Natural killer cell (primary cell): ENCODE data around the gene KRTAP4-4. TPM values are rescaled to one million over a fixed set of nuclear protein-coding genes. Genes with fewer than 3 reads are reported as not detected.

Experiments used
- ATAC-seq, 3 donors: fragments of 150-1000 bp in 2 of 3; fragments of 200-7000 bp in 1 of 3; cut with Tn5 transposase; 1 replicate in 1 of 3; 2 replicates in 2 of 3; pipeline ENCODE4 v1.10.0; 2021; ENCODE audit warnings: mild to moderate bottlenecking in 2 of 3, moderate library complexity in 2 of 3
- DNase-seq, 2 donors: peaks; one replicate each; pipeline versions ENCODE4 v3.0.0 to v3.0.0-alpha.2; 2013 to 2021; ENCODE audit warnings: mixed read lengths in 1 of 2
- H3K27ac ChIP-seq: one replicate; pipeline ENCODE4 v1.5.1; 2013; ENCODE audit warnings: mild to moderate bottlenecking, low read length
- H3K27me3 ChIP-seq: one replicate; pipeline ENCODE4 v1.6.1; 2013; ENCODE audit warnings: low read length; ENCODE audit not compliant: control insufficient read depth, insufficient read depth
- H3K36me3 ChIP-seq: one replicate; pipeline ENCODE4 v1.6.1; 2013; ENCODE audit warnings: low read length; ENCODE audit not compliant: control insufficient read depth, insufficient read depth
- H3K4me1 ChIP-seq: one replicate; pipeline ENCODE4 v1.6.1; 2013; ENCODE audit warnings: low read length; ENCODE audit not compliant: control insufficient read depth, insufficient read depth
- H3K4me3 ChIP-seq: one replicate; pipeline ENCODE4 v1.5.1; 2013; ENCODE audit warnings: low read length
- H3K9me3 ChIP-seq: one replicate; pipeline ENCODE4 v1.6.1; 2013; ENCODE audit warnings: low read length; ENCODE audit not compliant: control insufficient read depth, insufficient read depth
- H3K27ac Mint-ChIP-seq, 2 donors: one replicate each; pipeline ENCODE4 v1.8.0; 2022; ENCODE audit warnings: mild to moderate bottlenecking in 2 of 2, mixed read lengths in 2 of 2, moderate library complexity in 1 of 2
- H3K27me3 Mint-ChIP-seq, 2 donors: one replicate each; pipeline ENCODE4 v1.8.0; 2022; ENCODE audit warnings: low read depth in 2 of 2, mixed read lengths in 2 of 2
- H3K36me3 Mint-ChIP-seq: one replicate; pipeline ENCODE4 v1.8.0; 2022; ENCODE audit warnings: mixed read lengths
- H3K4me1 Mint-ChIP-seq, 2 donors: one replicate each; pipeline ENCODE4 v1.8.0; 2022; ENCODE audit warnings: mixed read lengths in 2 of 2
- H3K4me3 Mint-ChIP-seq: one replicate; pipeline ENCODE4 v1.8.0; 2022; ENCODE audit warnings: mild to moderate bottlenecking, moderate library complexity, mixed read lengths
- H3K9me3 Mint-ChIP-seq, 2 donors: one replicate each; pipeline ENCODE4 v1.8.0; 2022; ENCODE audit warnings: mixed read lengths in 2 of 2
- WGBS: methylation state at CpG from one replicate; pipeline ENCODE4 v1.1.7; 2013; ENCODE audit warnings: missing lambda C conversion rate; ENCODE audit not compliant: insufficient coverage; 5-methylcytosine and 5-hydroxymethylcytosine counted together
- intact Hi-C: fragments of 100-400 bp; cut with micrococcal nuclease; formaldehyde crosslinking; loops from one replicate; pipeline ENCODE4 v1.14.2; 2022
- total RNA-seq, 4 donors: library from RNA; stranded (reverse); fragments of 120-200 nt in 1 of 4; gene quantifications; one replicate each; pipeline versions ENCODE4 v1.2.3 to v1.2.4, GENCODE V29; 2013 to 2022
- TF ChIP-seq, protein P1 (sequence below): fragments of 200-600 bp; IDR thresholded peaks from one replicate; pipeline ENCODE4 v1.8.0; 2022; ENCODE audit warnings: antibody characterized with exemption

Gene KRTAP4-4
- total RNA-seq, 3 donors from 2014 or later (not counting 1 experiment from before 2014, with no cell fraction given): not detected

DNA sequence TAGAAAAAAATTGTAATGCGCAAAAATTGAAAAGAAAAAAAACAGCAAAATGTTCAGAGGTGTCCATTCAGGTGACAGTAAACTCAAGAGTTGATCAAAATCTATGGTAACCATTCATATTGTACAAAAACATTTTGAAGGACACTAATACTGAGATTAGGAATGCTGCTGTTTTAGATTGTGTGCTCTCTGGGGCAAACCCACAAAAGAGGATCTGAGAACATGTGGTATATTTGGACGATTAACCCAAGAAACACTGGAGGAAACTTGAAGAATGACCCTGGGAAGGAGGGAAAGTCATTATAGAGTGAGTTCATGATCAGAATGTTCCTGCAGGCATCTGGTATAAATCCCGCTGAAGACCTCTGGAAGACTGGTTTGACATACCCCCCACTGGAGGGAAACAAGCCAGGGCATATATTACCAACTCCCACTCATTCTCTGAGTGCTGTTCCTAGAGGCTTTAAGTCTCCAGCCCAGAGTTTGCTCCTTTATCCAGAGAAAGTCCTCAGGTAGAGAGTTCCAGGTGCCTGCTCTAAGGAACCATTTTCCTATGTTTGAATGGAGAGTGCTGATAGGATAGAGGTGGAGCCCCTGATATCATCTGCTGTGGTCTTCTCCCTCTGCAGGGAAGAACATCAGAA, 16.3 kb upstream of the KRTAP4-4 start:
- Histone ChIP-seq H3K4me3 (no peak overlapping the region), H3K36me3 (no peaks in the 10 kb centered on the region), H3K27ac (no peak overlapping the region), H3K9me3 (no peaks in the 10 kb centered on the region), H3K4me1 (peaks cover 5% of the 10 kb centered on the region), H3K27me3 (no peaks in the 10 kb centered on the region)
- WGBS: 63% methylated on average over 3 of the region's 3 CpGs
- intact Hi-C loops: no loop called here
- no peaks in the 10 kb centered on the region for H3K9me3 Mint-ChIP-seq
- no peak for ATAC-seq
- H3K4me3 Mint-ChIP-seq: no peak overlapping the region
- DNase-seq: no peak
- no peak overlapping the region for H3K27ac Mint-ChIP-seq
- no peaks in the 10 kb centered on the region for H3K4me1 Mint-ChIP-seq
- TF ChIP-seq, protein P1, sequence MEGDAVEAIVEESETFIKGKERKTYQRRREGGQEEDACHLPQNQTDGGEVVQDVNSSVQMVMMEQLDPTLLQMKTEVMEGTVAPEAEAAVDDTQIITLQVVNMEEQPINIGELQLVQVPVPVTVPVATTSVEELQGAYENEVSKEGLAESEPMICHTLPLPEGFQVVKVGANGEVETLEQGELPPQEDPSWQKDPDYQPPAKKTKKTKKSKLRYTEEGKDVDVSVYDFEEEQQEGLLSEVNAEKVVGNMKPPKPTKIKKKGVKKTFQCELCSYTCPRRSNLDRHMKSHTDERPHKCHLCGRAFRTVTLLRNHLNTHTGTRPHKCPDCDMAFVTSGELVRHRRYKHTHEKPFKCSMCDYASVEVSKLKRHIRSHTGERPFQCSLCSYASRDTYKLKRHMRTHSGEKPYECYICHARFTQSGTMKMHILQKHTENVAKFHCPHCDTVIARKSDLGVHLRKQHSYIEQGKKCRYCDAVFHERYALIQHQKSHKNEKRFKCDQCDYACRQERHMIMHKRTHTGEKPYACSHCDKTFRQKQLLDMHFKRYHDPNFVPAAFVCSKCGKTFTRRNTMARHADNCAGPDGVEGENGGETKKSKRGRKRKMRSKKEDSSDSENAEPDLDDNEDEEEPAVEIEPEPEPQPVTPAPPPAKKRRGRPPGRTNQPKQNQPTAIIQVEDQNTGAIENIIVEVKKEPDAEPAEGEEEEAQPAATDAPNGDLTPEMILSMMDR: no peak
- peaks cover 15 to 23% of the 10 kb centered on the region in 2 donors for H3K27me3 Mint-ChIP-seq
- no peaks in the 10 kb centered on the region for H3K36me3 Mint-ChIP-seq

DNA sequence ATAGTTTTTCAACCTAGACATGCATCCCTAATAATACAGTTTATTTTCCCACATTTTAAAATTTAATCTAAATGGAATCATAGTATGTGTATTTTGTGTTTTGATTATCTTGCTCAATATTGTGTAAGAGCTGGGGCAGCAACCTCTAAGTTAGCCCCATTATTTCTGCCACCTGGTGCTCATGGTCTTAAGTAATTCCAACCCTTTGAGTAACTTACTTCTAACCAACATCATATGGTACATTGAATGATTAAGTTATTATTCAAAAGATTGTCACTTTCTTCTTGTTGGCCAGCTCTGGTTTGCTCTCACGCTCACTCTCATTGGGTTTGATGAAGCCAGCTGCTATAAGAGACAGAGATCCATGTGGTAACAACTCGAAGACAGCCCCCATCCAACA, 11.3 kb upstream of the KRTAP4-4 start:
- H3K4me3 Mint-ChIP-seq: no peak overlapping the region
- intact Hi-C loops: no loop called here
- peaks cover 14 to 28% of the 10 kb centered on the region in 2 donors for H3K27me3 Mint-ChIP-seq
- TF ChIP-seq, protein P1: no peak
- no peaks in the 10 kb centered on the region for H3K36me3 ChIP-seq
- DNase-seq (no peak), ATAC-seq (no peak)
- H3K27ac ChIP-seq: no peak overlapping the region
- no peak overlapping the region for H3K27ac Mint-ChIP-seq
- WGBS: 66% methylated on average over 2 of the region's 2 CpGs
- no peaks in the 10 kb centered on the region for H3K9me3 ChIP-seq
- no peak overlapping the region for H3K4me3 ChIP-seq
- H3K4me1 Mint-ChIP-seq: no peaks in the 10 kb centered on the region
- H3K36me3 Mint-ChIP-seq: no peaks in the 10 kb centered on the region
- H3K27me3 ChIP-seq: no peaks in the 10 kb centered on the region
- no peaks in the 10 kb centered on the region for H3K9me3 Mint-ChIP-seq
- peaks cover 5% of the 10 kb centered on the region for H3K4me1 ChIP-seq

DNA sequence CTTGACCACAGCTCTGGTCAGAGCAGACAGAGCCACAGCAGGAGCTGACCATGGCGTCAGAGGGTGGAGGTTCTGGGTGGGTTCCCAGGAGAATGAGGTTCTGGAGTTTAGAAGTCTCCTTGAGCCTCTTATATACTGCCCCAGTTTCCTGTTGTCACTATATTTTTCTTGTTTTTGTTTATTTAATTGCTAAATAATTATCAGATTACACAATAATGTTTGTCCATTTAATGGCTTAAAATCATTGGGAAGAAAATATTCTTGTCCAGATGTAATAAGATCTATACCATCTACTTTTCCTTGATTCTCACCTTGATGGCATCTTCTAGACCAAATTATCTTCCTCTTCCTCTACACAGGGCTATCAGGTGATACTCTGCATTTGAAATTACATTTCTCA, 7.6 kb upstream of the KRTAP4-4 start, which contains the start of gene KRTAP4-3:
TSS of gene KRTAP4-3 (minus strand) at position 101 of the 400 bp plus-strand sequence. CDS start at position 52, 49 bp downstream.
- Histone ChIP-seq H3K4me1 (no peaks in the 10 kb centered on the region), H3K36me3 (no peaks in the 10 kb centered on the region), H3K9me3 (no peaks in the 10 kb centered on the region), H3K27ac (no peak within 1 kb of the TSS), H3K4me3 (no peak within 1 kb of the TSS), H3K27me3 (no peaks in the 10 kb centered on the region)
- intact Hi-C loops: no loop called here
- Mint-ChIP-seq H3K4me3 (no peak within 1 kb of the TSS), H3K9me3 (no peaks in the 10 kb centered on the region), H3K36me3 (no peaks in the 10 kb centered on the region), H3K4me1 (no peaks in the 10 kb centered on the region), H3K27me3 (peaks cover 11 to 30% of the 10 kb centered on the region in 2 donors), H3K27ac (no peak within 1 kb of the TSS)
- DNase-seq (no peak), ATAC-seq (no peak)
- WGBS: 100% methylated on average over 1 of the region's 1 CpG
- TF ChIP-seq, protein P1: no peak

DNA sequence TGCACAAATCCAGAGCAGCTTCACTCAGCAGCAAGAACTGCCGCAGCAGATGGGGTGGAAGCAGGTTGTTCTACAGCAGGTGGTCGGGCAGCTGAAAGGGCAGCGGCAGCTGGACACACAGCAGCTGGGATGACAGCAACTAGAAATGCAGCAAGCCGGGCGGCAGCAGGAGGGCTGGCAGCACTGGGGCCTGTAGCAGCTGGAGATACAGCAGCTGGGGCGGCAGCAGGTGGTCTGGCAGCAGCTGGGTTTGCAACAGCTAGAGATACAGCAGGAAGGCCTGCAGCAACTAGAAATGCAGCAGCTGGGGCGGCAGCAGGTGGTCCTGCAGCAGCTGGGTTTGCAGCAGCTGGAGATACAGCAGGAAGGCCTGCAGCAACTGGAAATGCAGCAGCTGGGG, 7.0 kb upstream of the KRTAP4-4 start:
- ATAC-seq (no peak), DNase-seq (no peak)
- Histone ChIP-seq H3K36me3 (no peaks in the 10 kb centered on the region), H3K4me3 (no peak overlapping the region), H3K27ac (no peak overlapping the region), H3K4me1 (no peaks in the 10 kb centered on the region), H3K27me3 (no peaks in the 10 kb centered on the region), H3K9me3 (no peaks in the 10 kb centered on the region)
- Mint-ChIP-seq H3K36me3 (no peaks in the 10 kb centered on the region), H3K4me1 (no peaks in the 10 kb centered on the region), H3K27me3 (peaks cover 11 to 34% of the 10 kb centered on the region in 2 donors), H3K27ac (no peak overlapping the region), H3K9me3 (no peaks in the 10 kb centered on the region), H3K4me3 (no peak overlapping the region)
- TF ChIP-seq, protein P1: no peak
- 84% methylated on average over 7 of the region's 7 CpGs for WGBS
- intact Hi-C loops: no loop called here
